VCaP (cell line): ENCODE results near the gene LAMA3.

Experiments used
- H3K27ac ChIP-seq: fragments of 450-650 bp; 2 replicates; pipeline ENCODE4 v1.5.1; 2017
- CTCF ChIP-seq: fragments of 450-650 bp; conservative IDR thresholded peaks from 2 replicates; pipeline ENCODE4 v1.5.1; 2017; ENCODE audit warnings: mild to moderate bottlenecking, moderate library complexity

Gene LAMA3

DNA sequence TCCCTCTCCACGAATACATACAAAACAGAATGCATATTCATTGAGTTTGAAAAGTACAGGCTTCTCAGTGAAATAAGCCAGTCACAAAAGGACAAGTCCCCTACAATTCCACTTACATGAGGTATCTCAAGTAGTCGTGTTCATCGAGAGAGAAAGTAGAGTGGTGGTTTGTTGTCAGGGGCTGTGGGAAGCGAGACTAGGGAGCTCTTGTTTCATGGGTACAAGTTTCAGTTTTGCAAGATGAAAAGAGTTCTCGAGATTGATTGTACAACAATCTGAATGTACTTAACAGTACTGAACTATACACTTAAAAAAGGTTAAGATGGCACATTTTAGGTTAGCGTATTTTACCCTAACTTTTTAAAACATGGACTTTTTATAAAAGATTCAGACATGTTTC lies 253.9 kb downstream of the LAMA3 start:
- TF ChIP-seq CTCF, result no peak
- no peak overlapping the region for H3K27ac ChIP-seq

DNA sequence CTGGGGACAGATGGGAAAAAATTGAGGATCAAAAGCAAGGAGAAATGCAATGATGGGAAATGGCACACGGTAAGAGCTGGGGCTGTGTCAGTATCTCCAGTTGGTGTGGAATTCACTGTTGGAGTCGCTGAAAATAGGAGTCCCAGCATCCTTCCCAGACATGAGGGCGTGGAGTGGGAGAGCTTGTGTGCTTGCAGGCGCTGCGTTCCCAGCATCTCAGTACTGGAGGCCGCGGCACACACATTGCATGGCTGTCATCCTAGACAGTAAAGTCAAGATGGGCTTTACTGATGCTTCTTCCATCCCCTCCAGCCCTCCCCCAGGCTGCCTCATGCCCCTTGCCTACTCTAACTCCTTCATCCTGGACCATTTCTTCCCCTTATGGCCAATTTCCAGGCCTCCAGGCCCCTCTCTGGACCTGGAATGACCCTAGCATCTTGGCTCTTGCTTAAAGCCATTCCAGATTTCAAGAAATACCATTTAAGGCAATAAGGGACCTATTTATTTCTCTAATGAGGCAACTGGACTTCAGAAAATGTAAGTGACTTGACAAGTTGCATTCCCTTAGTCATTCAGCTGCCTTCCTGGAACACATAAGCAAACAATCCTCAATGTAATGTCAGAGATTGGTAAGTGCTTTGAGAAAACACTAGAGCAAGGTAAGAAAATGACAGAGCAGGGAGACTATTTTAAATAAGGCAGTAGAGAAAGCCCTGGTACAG lies 254.8 kb downstream of the LAMA3 start:
- no peak for TF ChIP-seq CTCF
- no peak overlapping the region for H3K27ac ChIP-seq

DNA sequence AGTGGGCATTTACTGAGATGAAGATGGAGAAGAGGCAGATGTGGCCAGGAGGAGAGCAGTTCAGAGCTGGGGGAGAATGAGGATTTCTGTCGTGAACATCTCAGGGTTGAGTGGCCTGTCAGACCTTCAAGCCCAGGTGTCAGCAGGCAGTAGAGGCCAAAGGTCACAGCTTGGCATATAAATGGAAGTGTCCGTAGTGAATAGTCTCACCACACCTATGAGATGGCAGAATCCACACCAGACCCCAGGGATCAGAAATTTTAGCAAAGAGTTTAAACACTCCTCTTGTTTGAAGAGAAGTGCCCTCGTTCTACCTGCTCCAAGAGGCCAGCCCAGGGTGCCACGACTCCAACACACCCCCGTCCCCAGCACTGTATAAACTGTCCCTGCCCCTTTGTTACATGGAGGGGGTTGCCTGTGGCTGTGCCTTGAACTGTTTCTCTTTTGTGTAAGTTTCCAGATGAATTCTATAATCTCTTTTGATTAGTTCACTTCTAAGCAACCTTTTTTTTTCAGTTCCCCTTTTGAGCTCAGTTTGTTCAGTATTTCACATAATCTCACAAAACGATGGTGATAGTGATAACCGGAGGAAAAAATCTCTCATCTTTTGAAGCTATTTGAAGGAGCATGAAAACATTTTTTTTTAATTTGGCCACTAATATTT lies 256.3 kb downstream of the LAMA3 start:
- no peak for TF ChIP-seq CTCF
- H3K27ac ChIP-seq, result no peak overlapping the region

GRCh38 chr18:23949863-23950262 lies 260.6 kb downstream of the LAMA3 start:
- no peak for TF ChIP-seq CTCF
- no peak overlapping the region for H3K27ac ChIP-seq

DNA sequence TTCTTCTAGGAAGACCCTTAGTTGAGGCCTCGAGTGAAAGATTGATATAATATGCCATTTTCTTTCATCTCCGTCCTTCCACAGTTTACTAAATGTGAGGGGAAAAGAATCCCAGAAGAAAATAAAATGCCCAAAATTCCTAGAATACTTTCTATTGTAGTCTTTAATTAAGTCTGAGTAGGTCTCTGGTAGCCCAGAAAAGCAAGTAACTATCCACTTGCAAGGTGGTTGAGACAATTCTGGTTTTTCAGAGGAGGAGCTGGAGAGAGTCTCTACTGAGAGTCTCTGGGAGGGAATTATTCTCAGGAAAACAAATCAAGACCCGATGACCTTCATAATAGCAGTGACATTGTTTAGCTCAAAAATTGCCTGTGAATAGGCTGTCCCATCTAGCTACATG lies 261.4 kb downstream of the LAMA3 start:
- TF ChIP-seq CTCF, result no peak
- no peak overlapping the region for H3K27ac ChIP-seq

DNA sequence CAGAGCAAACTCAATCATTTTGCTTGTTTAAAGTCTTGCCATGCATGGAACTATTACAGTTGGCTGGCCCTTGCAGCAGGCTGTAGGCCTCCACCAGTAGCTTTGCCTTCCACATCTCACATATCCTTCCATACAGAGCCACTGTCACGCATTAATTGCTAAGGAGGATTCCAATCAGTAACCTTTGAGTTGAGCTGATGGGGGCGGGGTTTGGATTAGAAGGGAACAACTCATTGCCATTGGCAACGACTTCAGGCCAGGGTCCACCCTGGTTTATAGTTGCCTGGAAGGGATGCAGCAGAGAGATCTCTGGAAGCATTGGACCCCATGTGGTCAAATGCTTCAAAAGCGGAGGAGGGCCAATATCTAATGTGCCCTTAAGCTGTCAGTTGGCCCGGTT lies 262.0 kb downstream of the LAMA3 start:
- no peak overlapping the region for H3K27ac ChIP-seq
- TF ChIP-seq CTCF, result no peak

DNA sequence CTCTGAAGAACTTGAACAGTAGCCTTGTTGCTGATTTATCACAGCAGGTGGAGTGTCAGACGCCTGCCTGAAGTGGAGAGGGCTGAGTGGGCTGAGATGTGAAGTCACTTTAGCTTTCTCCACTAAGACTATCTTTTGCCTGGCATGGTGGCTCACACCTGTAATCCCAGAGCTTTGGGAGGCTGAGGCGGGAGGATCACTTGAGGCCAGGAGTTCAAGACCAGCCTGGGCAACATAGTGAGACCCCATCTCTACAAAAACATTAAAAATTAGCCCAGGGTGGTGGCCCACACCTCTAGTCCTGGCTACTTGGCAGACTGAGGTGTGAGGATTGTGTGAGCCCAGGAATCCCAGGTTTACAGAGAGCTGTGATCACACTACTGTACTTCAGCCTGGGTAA lies 264.7 kb downstream of the LAMA3 start:
- TF ChIP-seq CTCF, result no peak

More for the DNA sequence above, 264.7 kb downstream of the LAMA3 start:
- no peak overlapping the region for H3K27ac ChIP-seq
